Neural crest cell (in vitro differentiated cells): ENCODE data around the gene ARPC5L. TPM values are rescaled to one million over a fixed set of nuclear protein-coding genes. Genes with fewer than 3 reads are reported as not detected.
"Not testable (repeated sequence)": the region's sequence is repeated elsewhere in the genome, so short reads cannot be mapped to it uniquely, and the experiment has no call there.

ENCODE experiments used
- DNase-seq: peaks from one replicate; pipeline ENCODE4 v3.0.0; 2021; ENCODE audit warnings: low read depth, mixed read lengths, low spot score
- H3K27ac Mint-ChIP-seq: one replicate; pipeline ENCODE4 v1.8.0; 2021; ENCODE audit warnings: mild to moderate bottlenecking, mixed read lengths; ENCODE audit not compliant: unreplicated experiment
- H3K27me3 Mint-ChIP-seq: 2 replicates; pipeline ENCODE4 v1.8.0; 2021; ENCODE audit warnings: low read depth, mild to moderate bottlenecking, mixed read lengths
- H3K36me3 Mint-ChIP-seq: 2 replicates; pipeline ENCODE4 v1.8.0; 2021; ENCODE audit warnings: low read depth, mild to moderate bottlenecking, mixed read lengths
- H3K4me1 Mint-ChIP-seq: 2 replicates; pipeline ENCODE4 v1.8.0; 2021; ENCODE audit warnings: mixed read lengths
- H3K4me3 Mint-ChIP-seq: one replicate; pipeline ENCODE4 v1.8.0; 2021; ENCODE audit warnings: mild to moderate bottlenecking, mixed read lengths
- H3K9me3 Mint-ChIP-seq: 2 replicates; pipeline ENCODE4 v1.8.0; 2021; ENCODE audit warnings: mixed read lengths
- CTCF ChIP-seq: fragments of 200-600 bp; sonication (generic); conservative IDR thresholded peaks from 2 replicates; pipeline ENCODE4 v1.5.0; 2021; ENCODE audit warnings: antibody characterized with exemption, mild to moderate bottlenecking
- total RNA-seq: library from RNA; stranded (reverse); gene quantifications from 2 replicates; pipeline ENCODE4 v1.2.1, GENCODE V29; 2021

The ARPC5L gene
- total RNA-seq, 1 donor from 2014 or later: 42.1 TPM

GRCh38 chr9:124839612-124840299 lies 22.2 kb upstream of the ARPC5L start:
- TF ChIP-seq CTCF: peak; percentile 56
- no peaks in the 10 kb centered on the region for H3K9me3 Mint-ChIP-seq
- H3K4me1 Mint-ChIP-seq: peaks cover 3% of the 10 kb centered on the region
- no peaks in the 10 kb centered on the region for H3K27me3 Mint-ChIP-seq
- no peak for DNase-seq
- no peak overlapping the region for H3K4me3 Mint-ChIP-seq
- H3K36me3 Mint-ChIP-seq: peaks cover 2% of the 10 kb centered on the region
- no peak overlapping the region for H3K27ac Mint-ChIP-seq

DNA sequence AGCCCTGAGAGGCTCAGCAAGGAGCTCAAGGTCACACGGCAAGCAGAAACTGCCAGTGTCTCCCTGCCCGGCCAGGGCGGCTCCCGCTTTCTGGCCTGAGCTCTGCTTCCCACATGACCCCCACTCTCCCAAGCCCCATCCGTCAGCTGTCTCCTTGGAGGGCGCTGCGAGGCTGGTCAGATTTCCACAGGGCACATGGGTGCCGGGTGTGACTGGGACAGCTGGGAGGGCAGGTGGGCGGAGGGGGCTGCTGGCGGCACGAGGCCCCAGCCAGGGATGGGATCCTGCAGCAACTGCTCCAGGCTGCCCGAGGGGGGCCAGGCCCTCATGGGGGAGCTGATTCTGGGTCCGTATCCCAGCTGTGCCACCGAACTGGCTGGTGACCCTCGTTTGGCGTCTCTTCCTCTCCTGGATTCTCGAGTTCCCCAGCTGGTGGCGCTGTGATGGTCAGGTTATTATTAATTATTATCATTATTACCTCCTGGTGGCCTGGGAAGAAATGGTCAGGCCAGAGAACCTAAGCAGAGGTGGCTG lies 21.6 kb upstream of the ARPC5L start:
- Mint-ChIP-seq H3K4me1 (peaks cover 3% of the 10 kb centered on the region), H3K36me3 (peaks cover 2% of the 10 kb centered on the region), H3K9me3 (no peaks in the 10 kb centered on the region), H3K27ac (no peak overlapping the region), H3K4me3 (no peak overlapping the region), H3K27me3 (no peaks in the 10 kb centered on the region)
- no peak for DNase-seq
- TF ChIP-seq CTCF: peak; percentile 50

DNA sequence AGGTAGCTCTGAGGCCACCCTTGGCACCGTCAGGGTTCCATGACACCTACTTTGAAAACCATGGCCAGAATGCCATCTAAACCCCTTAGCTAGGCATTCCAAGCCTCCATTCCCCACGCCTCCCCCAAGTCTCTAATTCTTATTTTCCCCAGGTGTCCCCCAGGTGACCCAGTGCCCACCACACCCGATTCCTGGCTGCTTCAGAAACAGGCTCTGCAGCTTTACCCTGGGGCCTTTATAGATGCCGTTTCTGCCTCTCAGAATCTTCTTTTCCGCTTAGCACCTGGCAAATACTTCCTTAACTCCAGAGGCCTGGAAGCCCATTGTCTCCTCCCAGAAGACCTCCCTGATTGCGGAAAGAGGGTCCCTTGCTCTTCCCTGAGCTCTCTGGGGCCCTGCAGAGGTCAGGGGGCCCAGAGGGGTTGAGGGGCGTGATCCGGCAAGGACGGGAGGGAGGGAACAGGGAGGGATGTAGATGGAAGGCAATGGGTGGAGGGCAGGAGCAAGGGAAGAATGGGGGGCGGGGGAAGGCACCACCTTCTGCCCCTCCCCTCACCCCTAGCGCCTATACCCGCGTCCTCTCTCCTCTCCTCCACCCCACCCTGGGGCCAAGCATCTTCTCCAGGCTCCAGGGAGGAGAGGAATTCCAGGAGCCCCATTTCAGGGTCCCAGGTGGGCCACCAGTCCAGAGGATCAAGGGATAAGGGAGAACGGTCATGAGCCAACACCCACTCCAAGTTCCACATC lies 20.7 kb upstream of the ARPC5L start:
- no peak for TF ChIP-seq CTCF
- no peak for DNase-seq
- peaks cover 3% of the 10 kb centered on the region for H3K4me1 Mint-ChIP-seq
- no peaks in the 10 kb centered on the region for H3K9me3 Mint-ChIP-seq
- no peaks in the 10 kb centered on the region for H3K27me3 Mint-ChIP-seq
- H3K27ac Mint-ChIP-seq: peak overlapping the region; percentile 90
- H3K4me3 Mint-ChIP-seq: no peak overlapping the region
- peaks cover 2% of the 10 kb centered on the region for H3K36me3 Mint-ChIP-seq

DNA sequence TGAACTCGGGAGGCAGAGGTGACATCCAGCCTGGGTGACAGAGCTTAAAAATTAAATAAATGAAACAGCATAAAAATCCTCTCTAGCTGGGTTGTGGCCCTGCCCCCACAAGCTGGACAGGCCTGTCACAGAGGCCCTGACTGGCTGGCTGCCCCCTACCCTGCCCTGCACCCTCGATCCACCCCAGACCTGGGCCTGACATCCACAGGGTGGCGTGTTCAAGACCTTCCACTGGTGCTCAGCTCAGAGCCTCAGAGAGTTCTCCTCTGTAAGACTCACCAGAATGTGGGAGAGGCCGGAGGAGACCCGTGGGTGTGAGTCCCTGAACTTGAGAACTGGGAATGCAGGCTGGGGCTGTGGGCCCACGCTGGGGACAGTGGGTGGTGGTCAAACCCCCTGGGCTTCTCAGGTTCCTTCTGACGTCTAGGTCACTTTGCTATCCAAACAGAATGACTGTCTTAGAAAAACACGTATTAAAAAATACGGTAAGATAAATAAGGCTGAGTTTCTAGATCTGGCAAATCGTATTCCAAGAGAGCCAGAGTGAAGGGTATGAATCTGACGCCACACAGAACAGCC lies 18.4 kb upstream of the ARPC5L start:
- no peaks in the 10 kb centered on the region for H3K27me3 Mint-ChIP-seq
- H3K4me3 Mint-ChIP-seq: no peak overlapping the region
- no peaks in the 10 kb centered on the region for H3K36me3 Mint-ChIP-seq
- no peak overlapping the region for H3K27ac Mint-ChIP-seq
- H3K4me1 Mint-ChIP-seq: no peaks in the 10 kb centered on the region
- DNase-seq: no peak
- H3K9me3 Mint-ChIP-seq: no peaks in the 10 kb centered on the region
- no peak for TF ChIP-seq CTCF

GRCh38 chr9:124844291-124844690 lies 17.6 kb upstream of the ARPC5L start:
- Mint-ChIP-seq H3K4me3 (no peak overlapping the region), H3K9me3 (no peaks in the 10 kb centered on the region), H3K36me3 (no peaks in the 10 kb centered on the region), H3K4me1 (no peaks in the 10 kb centered on the region), H3K27ac (no peak overlapping the region), H3K27me3 (no peaks in the 10 kb centered on the region)
- no peak for DNase-seq
- no peak for TF ChIP-seq CTCF

GRCh38 chr9:124846467-124846866 lies 15.5 kb upstream of the ARPC5L start:
- not testable (repeated sequence) for H3K4me3 Mint-ChIP-seq, H3K27me3 Mint-ChIP-seq, H3K27ac Mint-ChIP-seq, H3K36me3 Mint-ChIP-seq, H3K4me1 Mint-ChIP-seq, DNase-seq, H3K9me3 Mint-ChIP-seq
